Mesenchymal stem cell (in vitro differentiated cells and primary cell): ENCODE data around the gene SOCS3.

ENCODE experiments used
- DNase-seq: peaks from one replicate; pipeline ENCODE4 v3.0.0-alpha.2; 2013
- H2AFZ ChIP-seq: one replicate; pipeline ENCODE4 v1.6.1; 2013; ENCODE audit warnings: low read depth, mild to moderate bottlenecking, control low read depth, inconsistent platforms, low read length, moderate library complexity
- H2AK5ac ChIP-seq: 2 replicates; pipeline ENCODE4 v1.6.1; 2013; ENCODE audit warnings: low read length, moderate library complexity, mild to moderate bottlenecking, inconsistent platforms; ENCODE audit not compliant: severe bottlenecking
- H2BK120ac ChIP-seq: one replicate; pipeline ENCODE4 v1.6.1; 2013; ENCODE audit warnings: low read depth, mild to moderate bottlenecking, inconsistent platforms, low read length, moderate library complexity
- H2BK12ac ChIP-seq, 2 experiments: one replicate each; pipeline ENCODE4 v1.6.1; 2013; ENCODE audit warnings: inconsistent platforms in 2 of 2, low read length in 2 of 2, mild to moderate bottlenecking in 2 of 2, moderate library complexity in 2 of 2, control low read depth in 1 of 2
- H2BK15ac ChIP-seq: one replicate; pipeline ENCODE4 v1.6.1; 2013; ENCODE audit warnings: mild to moderate bottlenecking, low read depth, inconsistent platforms; ENCODE audit not compliant: poor library complexity, severe bottlenecking
- H2BK5ac ChIP-seq: 2 replicates; pipeline ENCODE4 v1.6.1; 2013; ENCODE audit warnings: low read depth, mild to moderate bottlenecking, low read length, control low read depth, inconsistent platforms; ENCODE audit not compliant: poor library complexity, severe bottlenecking
- H3K14ac ChIP-seq, 2 experiments: one replicate each; pipeline ENCODE4 v1.6.1; 2013; ENCODE audit warnings: inconsistent platforms in 2 of 2, low read length in 2 of 2, control low read depth in 1 of 2, mild to moderate bottlenecking in 1 of 2, moderate library complexity in 1 of 2
- H3K18ac ChIP-seq, 2 experiments: one replicate each; pipeline ENCODE4 v1.6.1; 2013; ENCODE audit warnings: inconsistent platforms in 2 of 2, low read length in 2 of 2, control low read depth in 1 of 2, low read depth in 1 of 2, mild to moderate bottlenecking in 1 of 2
- H3K23ac ChIP-seq, 2 experiments: one replicate each; pipeline ENCODE4 v1.6.1; 2013; ENCODE audit warnings: inconsistent platforms in 2 of 2, low read length in 2 of 2, mild to moderate bottlenecking in 2 of 2, moderate library complexity in 2 of 2, control low read depth in 1 of 2
- H3K27ac ChIP-seq: 2 replicates; pipeline ENCODE4 v1.5.1; 2013; ENCODE audit warnings: mild to moderate bottlenecking, moderate library complexity, low read length, control low read depth, inconsistent platforms; ENCODE audit not compliant: poor library complexity, severe bottlenecking
- H3K27me3 ChIP-seq, 2 experiments: 2 replicates each; pipeline versions ENCODE4 v1.6.1 to v1.7.0; 2013; ENCODE audit warnings: low read length in 2 of 2, mild to moderate bottlenecking in 2 of 2, moderate library complexity in 2 of 2, control low read depth in 1 of 2, inconsistent platforms in 1 of 2; ENCODE audit not compliant: control insufficient read depth in 1 of 2, insufficient read depth in 1 of 2
- H3K36me3 ChIP-seq, 2 experiments: 2 replicates each; pipeline versions ENCODE4 v1.6.1 to v1.7.0; 2013; ENCODE audit warnings: low read length in 2 of 2, control low read depth in 1 of 2, inconsistent platforms in 1 of 2, low read depth in 1 of 2, mild to moderate bottlenecking in 1 of 2; ENCODE audit not compliant: insufficient read depth in 2 of 2, control insufficient read depth in 1 of 2
- H3K4ac ChIP-seq, 2 experiments: one replicate each; pipeline ENCODE4 v1.6.1; 2013; ENCODE audit warnings: inconsistent platforms in 2 of 2, low read length in 2 of 2, mild to moderate bottlenecking in 2 of 2, moderate library complexity in 2 of 2, control low read depth in 1 of 2, low read depth in 1 of 2
- H3K4me1 ChIP-seq: 2 replicates; pipeline ENCODE4 v1.6.1; 2013; ENCODE audit warnings: low read depth, low read length, control low read depth; ENCODE audit not compliant: control insufficient read depth, insufficient read depth
- H3K4me2 ChIP-seq: 2 replicates; pipeline ENCODE4 v1.6.1; 2013; ENCODE audit warnings: low read length, mild to moderate bottlenecking, inconsistent platforms; ENCODE audit not compliant: poor library complexity, severe bottlenecking
- H3K4me3 ChIP-seq, 2 experiments: 2 replicates each; pipeline versions ENCODE4 v1.5.1 to v1.7.0; 2013; ENCODE audit warnings: low read length in 2 of 2, mild to moderate bottlenecking in 2 of 2, control low read depth in 1 of 2, low read depth in 1 of 2; ENCODE audit not compliant: insufficient read depth in 1 of 2
- H3K79me1 ChIP-seq: replicated peaks from 2 replicates; pipeline ENCODE4 v1.6.1; 2013; ENCODE audit warnings: mild to moderate bottlenecking, control low read depth, low read length, inconsistent platforms; ENCODE audit not compliant: poor library complexity, severe bottlenecking
- H3K9ac ChIP-seq: 2 replicates; pipeline ENCODE4 v1.7.0; 2013; ENCODE audit warnings: mild to moderate bottlenecking, low read length, moderate library complexity
- H3K9me3 ChIP-seq: 2 replicates; pipeline ENCODE4 v1.7.0; 2013; ENCODE audit warnings: mild to moderate bottlenecking, low read length; ENCODE audit not compliant: control insufficient read depth
- H4K8ac ChIP-seq: one replicate; pipeline ENCODE4 v1.6.1; 2013; ENCODE audit warnings: inconsistent platforms, mild to moderate bottlenecking, low read length, moderate library complexity
- H4K91ac ChIP-seq: one replicate; pipeline ENCODE4 v1.6.1; 2013; ENCODE audit warnings: mild to moderate bottlenecking, low read length, inconsistent platforms
- WGBS: methylation state at CpG from one replicate; pipeline ENCODE4 v1.1.7; 2013; ENCODE audit warnings: mixed read lengths; 5-methylcytosine and 5-hydroxymethylcytosine counted together

Gene SOCS3

GRCh38 chr17:78318843-78319242 is 41.0 kb downstream of the SOCS3 start:
- Histone ChIP-seq H3K23ac (no peak overlapping the region), H3K4ac (peak overlapping the region in 1 of 2 experiments; percentile 17), H3K36me3 (no peaks in the 10 kb centered on the region), H3K4me1 (peaks cover 44% of the 10 kb centered on the region), H2AK5ac (peak overlapping the region; percentile 79), H3K79me1 (no peaks in the 10 kb centered on the region), H2AFZ (no peak overlapping the region), H3K27ac (no peak overlapping the region), H3K9ac (peak overlapping the region; percentile 15), H3K18ac (peak overlapping the region; percentile 11 to 50), H2BK12ac (peak overlapping the region in 1 of 2 experiments; percentile 90), H3K27me3 (no peaks in the 10 kb centered on the region), H3K4me3 (no peak overlapping the region), H2BK15ac (peak overlapping the region; percentile 84), H2BK120ac (peak overlapping the region; percentile 69), H4K91ac (peak overlapping the region; percentile 66), H3K9me3 (no peaks in the 10 kb centered on the region), H4K8ac (no peak overlapping the region), H3K4me2 (no peak overlapping the region), H2BK5ac (no peak overlapping the region), H3K14ac (no peak overlapping the region)
- no peak for DNase-seq
- WGBS: 97% methylated on average over 7 of the region's 8 CpGs

- H2AFZ ChIP-seq: no peak overlapping the region
- no peak overlapping the region for H3K4me3 ChIP-seq
- no peaks in the 10 kb centered on the region for H3K79me1 ChIP-seq
- WGBS: 93% methylated on average over 7 of the region's 8 CpGs
- no peak overlapping the region for H3K27ac ChIP-seq
- no peak for DNase-seq
- peak overlapping the region; percentile 69 for H2BK120ac ChIP-seq
- no peaks in the 10 kb centered on the region for H3K36me3 ChIP-seq
- peaks cover 46% of the 10 kb centered on the region for H3K4me1 ChIP-seq
- peak overlapping the region; percentile 0 for H2AK5ac ChIP-seq
- H4K91ac ChIP-seq: peak overlapping the region; percentile 36
- no peak overlapping the region for H3K23ac ChIP-seq
- no peak overlapping the region for H3K4me2 ChIP-seq
- peak overlapping the region; percentile 66 for H2BK15ac ChIP-seq
- H3K18ac ChIP-seq: peak overlapping the region; percentile 11 to 51
- peak overlapping the region; percentile 17 to 24 for H3K4ac ChIP-seq
- no peak overlapping the region for H3K14ac ChIP-seq
- no peak overlapping the region for H2BK5ac ChIP-seq
- H3K27me3 ChIP-seq: no peaks in the 10 kb centered on the region
- H3K9ac ChIP-seq: peak overlapping the region; percentile 15
- peak overlapping the region; percentile 34 to 87 for H2BK12ac ChIP-seq
- H4K8ac ChIP-seq: no peak overlapping the region
- H3K9me3 ChIP-seq: no peaks in the 10 kb centered on the region
Measured at GRCh38 chr17:78318407-78318806, 41.5 kb downstream of the SOCS3 start.

- Histone ChIP-seq H3K4me3 (no peak overlapping the region), H4K91ac (peak overlapping the region; percentile 36), H3K23ac (no peak overlapping the region), H2BK12ac (peak overlapping the region; percentile 34 to 64), H2BK15ac (peak overlapping the region; percentile 60), H3K4me1 (peaks cover 46% of the 10 kb centered on the region), H3K4ac (peak overlapping the region; percentile 24 to 64), H3K18ac (peak overlapping the region; percentile 46 to 54), H3K14ac (peak overlapping the region in 1 of 2 experiments; percentile 29), H3K27me3 (no peaks in the 10 kb centered on the region), H2BK120ac (peak overlapping the region; percentile 69), H2AFZ (no peak overlapping the region), H3K9me3 (no peaks in the 10 kb centered on the region), H2AK5ac (peak overlapping the region; percentile 0), H2BK5ac (no peak overlapping the region), H3K36me3 (no peaks in the 10 kb centered on the region), H3K27ac (peak overlapping the region; percentile 17), H3K4me2 (no peak overlapping the region), H3K79me1 (no peaks in the 10 kb centered on the region), H3K9ac (no peak overlapping the region), H4K8ac (peak overlapping the region; percentile 13)
- 87% methylated on average over 8 of the region's 10 CpGs for WGBS
- no peak for DNase-seq
Measured at GRCh38 chr17:78317794-78318400, 42.0 kb downstream of the SOCS3 start.

DNA sequence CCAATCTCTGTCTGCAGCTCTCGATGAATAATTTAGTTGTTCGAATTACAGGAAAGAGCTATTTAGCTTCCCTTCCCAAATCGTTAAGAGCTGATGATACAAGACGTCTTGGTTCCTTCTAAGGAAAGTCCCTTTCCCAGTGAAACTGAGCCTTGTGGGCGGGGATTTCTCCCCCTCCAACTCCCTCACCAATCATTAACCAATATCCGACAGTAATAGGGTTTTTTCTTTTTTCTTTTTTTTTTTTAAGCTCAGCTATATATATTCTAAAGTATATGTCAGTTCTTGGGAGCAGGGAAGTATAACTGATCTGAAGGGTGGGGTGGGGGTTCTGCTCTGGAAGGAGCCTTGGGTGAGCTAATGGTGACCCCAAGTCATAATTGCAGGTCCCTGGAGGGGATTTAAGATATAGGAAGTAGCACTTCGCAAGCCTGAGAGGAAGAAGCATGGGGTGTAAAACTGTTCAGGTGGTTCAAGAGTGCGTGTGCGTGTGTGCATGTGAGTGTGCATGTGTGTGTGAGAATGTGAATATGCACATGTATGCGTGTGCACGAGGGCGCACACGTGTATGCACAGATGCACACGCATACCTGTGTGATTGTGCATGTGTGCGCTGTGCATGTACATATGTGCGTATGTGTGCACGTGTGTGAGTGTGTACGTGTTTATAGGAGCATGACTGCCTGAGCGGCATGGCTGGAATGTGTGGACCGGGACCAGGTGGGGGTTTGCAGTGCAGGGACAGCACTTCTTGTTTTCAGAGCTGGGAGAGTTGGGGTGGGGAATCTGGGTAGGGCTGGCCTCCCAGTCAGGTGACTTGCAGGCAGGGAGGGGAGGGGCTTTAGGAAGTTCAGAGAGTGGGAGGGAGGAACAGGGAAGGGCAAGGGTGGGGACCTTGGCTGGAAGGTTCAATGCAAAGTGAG is 42.7 kb downstream of the SOCS3 start:
- Histone ChIP-seq H3K27ac (peak overlapping the region; percentile 99), H2AFZ (no peak overlapping the region), H3K14ac (peak overlapping the region in 1 of 2 experiments; percentile 100), H3K4ac (peak overlapping the region; percentile 93 to 96), H4K91ac (peak overlapping the region; percentile 100), H3K79me1 (no peaks in the 10 kb centered on the region), H3K23ac (peak overlapping the region in 1 of 2 experiments; percentile 29), H3K9me3 (no peaks in the 10 kb centered on the region), H2BK120ac (peak overlapping the region; percentile 92), H3K4me1 (peaks cover 41% of the 10 kb centered on the region), H2BK5ac (peak overlapping the region; percentile 90), H2AK5ac (peak overlapping the region; percentile 99), H3K4me2 (peak overlapping the region; percentile 62), H3K9ac (peak overlapping the region; percentile 87), H4K8ac (peak overlapping the region; percentile 97), H3K36me3 (no peaks in the 10 kb centered on the region), H3K18ac (peak overlapping the region; percentile 97 to 99), H3K4me3 (peak overlapping the region in 1 of 2 experiments; percentile 59), H2BK15ac (peak overlapping the region; percentile 99), H3K27me3 (no peaks in the 10 kb centered on the region), H2BK12ac (peak overlapping the region; percentile 98 to 100)
- 58% methylated on average over 18 of the region's 20 CpGs for WGBS
- DNase-seq: peak; percentile 86
